ENCODE measurements around the gene SERPING1.
A peak's percentile ranks its signal among the peaks of the same experiment; 100 is the strongest.
"Not testable (repeated sequence)": the region's sequence is repeated elsewhere in the genome, so short reads cannot be mapped to it uniquely, and the experiment has no call there.

Gene SERPING1

DNA sequence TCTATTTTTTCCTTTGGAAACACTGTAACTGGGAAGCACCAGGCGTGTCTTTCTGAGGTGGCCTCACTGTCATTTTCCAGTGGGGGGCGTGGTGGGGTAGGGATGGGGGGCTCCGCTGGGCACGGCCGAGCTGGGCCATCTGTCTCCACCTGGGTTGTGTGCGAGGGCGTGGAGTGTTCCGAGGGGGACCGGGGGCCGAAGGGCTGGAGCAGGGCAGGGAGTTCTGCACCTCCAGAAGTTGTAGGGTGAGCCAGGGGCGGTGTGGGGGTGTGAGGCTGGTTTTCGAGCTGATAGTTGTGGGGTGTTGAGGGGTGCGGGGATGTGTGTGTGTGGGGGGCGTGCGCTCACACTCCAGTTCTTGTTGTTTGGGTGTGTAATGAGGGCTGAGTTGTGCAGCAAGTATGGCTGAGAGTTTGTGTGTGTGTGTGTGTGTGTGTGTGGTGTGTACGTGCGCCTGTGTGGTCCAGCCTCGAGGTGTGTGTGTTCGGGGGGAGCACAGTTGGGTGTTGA, 41.4 kb downstream of the SERPING1 start:
- no peak for DNase-seq

DNA sequence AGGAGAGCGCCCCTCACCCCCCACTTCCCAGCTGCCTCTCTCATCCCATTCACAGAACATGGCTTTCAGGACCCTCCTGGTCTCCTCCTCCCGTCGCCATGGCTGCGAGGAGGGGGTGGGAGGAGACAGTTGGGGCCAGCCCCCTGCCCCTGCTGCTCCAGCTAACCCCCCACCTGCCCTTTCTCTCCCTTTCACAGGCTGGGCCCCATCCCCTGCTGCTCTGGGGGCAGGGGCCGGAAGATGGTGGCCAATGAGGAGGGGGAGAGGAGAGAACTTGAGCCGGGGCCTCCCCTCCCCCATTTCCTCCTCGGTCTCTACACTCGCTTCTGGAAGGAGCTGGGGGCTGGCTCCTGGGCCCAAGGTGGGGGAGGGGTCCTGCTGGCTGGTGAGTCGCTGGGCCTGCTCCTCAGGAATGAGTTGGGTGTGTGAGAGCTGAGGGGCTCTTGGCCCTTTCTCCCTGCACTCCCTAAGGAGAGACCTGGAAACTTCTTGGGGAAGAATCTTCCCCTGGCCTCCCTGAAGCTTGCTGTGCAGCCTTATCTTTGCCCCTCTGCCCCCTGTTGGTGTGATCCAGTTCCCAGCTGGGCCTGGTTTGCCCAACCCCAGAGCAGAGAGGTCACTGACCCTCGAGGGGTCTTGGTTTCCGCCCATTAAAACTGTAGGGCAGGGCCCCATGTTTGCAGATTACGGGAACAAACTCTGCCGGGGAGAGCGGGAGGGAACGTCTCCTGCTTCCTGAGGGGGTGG, 42.0 kb downstream of the SERPING1 start:
- no peak for DNase-seq

DNA sequence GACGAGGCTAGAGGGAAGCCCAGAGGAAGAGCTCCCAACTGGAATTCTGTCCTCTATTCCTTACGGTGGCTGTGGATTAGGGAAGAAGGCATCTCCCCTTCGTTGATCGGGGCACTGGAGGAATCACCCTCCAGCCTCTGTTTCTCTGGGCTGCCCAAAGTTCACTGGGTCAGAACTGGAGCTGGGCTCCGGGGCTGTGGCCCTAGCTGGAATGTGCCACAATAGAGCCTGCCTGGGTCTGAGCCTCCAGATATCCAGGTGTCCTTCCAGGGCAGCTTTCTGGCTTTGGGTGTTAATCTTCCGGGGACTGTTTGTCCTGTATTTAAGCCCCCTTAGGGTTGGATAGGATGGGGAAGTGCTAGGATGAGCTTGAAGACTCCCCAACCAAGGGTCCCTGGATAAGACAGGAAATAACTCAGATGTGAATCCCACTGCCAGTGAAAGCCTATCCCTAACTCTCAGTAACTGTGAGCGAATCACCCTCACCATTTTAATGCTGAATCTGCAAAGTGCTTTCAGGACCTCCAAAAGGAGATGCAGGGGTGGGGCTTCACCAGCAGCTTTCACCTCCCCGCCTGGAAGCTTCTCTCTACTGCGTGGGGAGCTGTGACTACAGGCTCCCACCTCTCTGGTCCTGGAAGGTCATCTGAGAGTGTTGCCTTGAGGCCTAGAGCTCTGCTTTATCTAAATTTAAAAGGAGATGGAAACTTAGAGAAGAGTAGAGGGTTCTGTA, 42.7 kb downstream of the SERPING1 start:
- no peak for DNase-seq

DNA sequence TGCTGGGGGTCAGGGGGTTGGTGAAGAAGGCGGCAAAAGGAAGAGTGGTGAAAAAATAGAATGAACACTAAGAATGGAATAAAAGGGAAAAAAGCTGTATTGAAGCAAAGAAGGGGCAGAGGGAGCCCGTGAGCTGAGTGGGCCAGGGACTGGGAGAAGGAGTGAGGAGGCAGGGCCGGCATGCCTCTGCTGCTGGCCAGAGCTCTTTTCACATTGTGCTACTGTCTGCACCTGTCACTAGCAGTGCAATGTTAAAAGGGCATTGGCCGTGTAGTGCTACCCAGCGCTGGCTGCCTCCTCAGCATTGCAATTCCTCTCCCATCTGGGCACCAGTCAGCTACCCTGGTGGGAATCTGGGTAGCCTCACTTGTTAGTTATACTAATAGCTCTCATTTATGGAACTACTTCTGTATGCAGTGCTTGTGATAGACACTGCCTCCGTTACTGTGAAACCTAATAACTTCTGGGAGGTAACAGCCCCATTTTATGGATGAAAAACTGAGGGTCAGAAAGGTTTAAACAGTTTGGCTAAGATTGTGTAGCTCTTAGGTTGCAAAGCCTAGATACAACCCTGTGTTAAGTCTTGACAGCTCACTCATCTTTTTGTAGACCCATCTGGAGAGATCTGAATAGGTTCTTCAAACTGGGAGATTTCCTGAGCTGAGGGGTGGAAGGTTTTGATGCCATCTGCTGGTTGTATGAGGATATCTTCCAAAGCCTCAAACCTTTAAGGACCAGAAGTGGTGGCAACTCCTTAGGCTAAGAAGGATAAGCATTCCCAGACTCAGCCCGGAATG, 43.7 kb downstream of the SERPING1 start:
- no peak for DNase-seq

DNA sequence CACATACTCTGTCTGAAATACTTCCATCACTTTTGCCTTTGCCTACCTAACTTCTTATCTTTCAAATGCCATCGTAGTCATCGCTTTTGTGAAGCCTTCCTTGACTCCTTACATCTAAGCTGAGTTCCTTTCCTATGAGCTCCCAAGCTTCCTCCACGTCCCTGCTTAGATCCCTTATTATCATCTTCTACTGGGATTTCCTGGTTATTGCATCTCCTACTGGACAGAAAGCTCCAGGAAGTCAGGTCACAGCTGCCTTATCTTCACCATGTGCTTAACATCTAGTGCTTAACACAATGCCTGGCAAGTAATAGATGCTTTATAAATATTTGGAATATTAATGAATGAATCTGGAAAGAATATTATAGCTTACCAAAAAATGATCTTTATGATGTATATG, 46.3 kb downstream of the SERPING1 start:
- DNase-seq, result no peak

DNA sequence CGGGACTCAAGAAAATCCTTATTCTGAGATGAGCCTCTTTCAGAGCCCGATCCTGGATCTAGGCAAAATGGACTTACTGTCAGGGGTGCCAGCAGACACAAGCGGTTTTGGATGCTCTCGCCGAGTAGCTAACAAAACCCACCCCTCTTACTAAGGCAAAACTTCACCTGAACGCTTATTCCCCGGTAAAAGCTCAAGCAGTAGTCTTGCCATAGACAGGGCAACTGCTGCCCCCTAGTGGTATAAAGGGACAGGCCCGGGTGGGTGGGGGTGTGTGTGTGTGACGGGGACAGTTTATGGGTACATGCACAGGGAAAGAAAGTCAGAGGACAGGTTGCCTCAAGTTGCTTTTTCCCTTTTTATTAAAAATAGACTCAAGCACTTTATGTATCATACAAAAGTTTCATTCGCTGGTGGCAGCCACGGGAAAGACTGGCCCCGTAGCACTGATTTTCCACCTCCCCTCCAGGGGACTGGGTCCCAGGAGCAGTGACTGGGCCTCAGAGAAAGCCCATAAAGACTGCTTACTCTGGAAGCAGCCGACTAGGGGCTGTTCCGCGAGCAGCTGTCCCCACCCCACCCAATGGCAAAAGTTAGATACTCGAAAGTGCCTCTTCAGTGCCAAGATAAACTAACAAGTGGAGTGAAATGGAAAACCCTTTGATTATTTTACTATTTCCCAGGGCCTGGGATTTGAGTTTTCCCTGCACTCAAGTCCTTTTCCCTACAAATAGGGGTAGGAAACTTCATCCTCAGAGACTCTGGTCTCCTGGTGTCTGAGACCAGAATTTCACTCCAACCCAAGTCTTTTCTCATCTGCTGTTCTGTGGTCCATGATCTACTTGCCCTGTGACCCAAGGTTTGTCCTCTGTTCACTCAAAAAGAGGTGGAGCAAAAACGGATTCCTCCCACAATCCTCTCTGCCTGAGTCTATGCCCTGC, 47.5 kb downstream of the SERPING1 start:
- DNase-seq, result peak; percentile 32

DNA sequence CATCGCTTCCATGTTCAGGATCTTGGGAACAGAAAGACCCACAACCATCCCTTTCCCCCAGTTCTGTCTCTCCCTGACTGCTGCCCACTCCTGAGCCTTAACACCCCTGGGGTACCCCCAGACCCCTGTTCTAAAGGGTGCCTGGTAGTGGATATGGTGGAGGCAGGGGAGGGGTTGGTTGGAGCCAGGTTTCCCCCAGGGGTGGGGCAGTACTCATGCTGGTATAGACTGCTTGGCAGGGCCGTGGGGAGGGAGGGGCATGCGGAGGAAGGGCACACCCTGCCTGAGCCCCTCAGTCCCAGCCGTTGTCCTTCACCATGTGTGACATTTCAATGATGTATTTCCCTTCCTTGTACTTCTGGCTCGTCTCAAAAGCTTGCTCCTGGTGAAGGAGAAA, 48.2 kb downstream of the SERPING1 start:
- DNase-seq, result no peak

DNA sequence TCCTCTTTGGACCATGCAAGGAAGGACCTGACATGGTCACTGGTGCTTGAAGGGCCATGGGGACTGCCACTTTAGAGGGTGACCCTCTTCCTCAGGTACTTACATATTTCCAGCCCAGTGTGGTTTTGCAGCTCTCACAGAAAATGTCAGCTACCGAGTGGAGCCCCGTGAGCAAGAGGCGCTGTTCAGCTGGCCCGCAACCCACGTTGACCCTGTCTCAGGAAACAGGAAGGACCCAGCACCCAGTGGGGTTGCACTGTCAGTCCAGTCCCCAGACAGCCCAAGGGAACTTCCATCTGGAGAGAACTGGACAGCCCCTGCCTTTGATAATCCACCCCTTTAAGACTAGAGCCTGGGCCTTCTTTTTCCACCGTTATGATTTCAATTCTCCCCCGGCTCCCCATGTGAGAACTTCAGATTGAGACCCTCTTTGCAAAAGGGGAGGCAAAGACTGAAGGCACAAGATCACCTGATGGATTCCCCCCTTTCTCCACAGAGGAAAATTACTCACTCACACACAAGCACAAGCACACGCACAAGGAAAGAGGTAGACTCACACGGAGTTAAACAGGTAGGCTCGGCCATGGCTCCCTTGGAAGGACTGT, 48.8 kb downstream of the SERPING1 start:
- no peak for DNase-seq

DNA sequence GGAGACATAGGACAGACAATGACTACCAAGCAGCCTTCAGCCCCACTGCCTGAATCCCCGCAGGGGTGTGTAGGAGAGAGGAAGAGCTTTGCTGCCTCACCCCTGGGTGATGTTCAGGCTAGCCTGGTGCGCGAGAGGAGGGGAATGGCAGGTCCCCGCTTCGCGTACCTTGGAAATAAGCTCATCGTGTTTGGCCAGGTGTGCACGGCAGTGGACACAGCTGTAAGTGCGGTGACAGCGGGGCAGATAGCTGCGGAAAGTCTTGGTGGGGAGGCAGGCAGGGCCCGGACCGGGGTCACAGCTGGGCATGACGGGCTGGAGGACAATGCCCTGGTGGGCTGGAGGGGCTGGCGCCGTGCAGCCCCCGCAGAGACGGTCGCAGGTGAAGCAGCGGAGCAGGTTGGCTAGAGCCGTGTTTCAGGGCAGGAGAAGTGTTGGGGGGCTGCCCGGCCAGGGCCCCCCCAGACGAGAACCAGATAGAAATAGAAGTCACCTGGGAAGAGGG, 49.4 kb downstream of the SERPING1 start:
- no peak for DNase-seq

DNA sequence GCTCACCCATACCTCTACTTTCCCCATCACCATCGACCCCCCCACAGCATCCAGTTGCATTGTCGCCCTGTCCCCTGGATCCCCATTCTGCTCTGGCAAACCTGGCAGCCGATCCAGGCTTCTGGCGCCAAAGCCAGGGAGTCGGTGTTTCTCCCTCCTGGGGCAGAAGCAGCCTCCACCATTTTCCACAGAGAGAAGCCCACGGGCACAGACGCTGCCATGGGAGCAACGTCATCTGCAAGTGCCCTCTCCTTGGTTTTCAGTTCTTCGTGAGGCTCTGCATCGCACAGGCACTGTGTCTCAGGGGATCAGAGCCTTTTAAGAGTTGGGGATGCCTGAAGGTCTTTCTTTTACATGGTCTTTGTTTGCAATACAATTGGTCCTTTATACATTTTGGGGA, 49.9 kb downstream of the SERPING1 start:
- DNase-seq, result no peak

DNA sequence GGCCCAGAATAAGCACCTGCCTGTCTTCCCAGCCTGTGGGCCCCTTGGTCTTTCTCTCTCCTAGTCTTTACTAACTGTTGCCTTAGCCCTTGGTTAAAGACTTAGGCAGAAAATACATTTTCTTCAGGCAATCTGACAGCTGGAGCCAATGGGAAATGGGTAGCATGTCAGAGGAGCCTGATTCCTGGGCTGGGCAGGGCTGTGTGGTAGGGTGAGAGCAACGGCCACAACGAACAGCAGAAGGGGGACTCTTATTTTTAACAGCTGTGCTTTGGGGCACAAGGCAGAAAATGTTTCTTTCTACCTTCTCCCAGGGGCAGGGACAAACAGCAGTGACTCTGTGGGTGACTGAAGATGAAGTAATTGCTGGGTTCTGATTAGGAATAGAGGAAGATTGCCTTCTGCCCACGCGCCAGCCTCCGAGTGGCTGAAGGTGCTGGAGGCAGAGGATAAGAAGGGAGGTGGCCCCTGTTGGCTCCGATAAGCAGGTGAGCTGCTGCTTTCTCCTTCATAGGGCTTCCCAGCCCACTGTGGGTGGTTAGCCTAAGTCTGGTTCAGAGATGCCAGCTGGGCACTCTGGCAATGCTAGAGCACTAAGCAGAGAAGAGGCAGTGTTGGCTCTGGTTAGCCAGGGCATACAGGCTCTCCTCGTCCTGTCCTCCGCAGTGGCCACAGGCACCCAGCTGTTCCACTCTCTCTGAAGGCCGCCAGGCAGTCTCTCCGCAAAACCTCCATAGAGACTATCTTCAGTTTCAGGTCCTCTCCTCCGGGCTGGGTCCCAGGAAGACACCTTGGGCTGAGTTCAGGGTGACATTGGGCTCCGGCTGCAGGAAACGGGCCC, 50.7 kb downstream of the SERPING1 start:
- no peak for DNase-seq

DNA sequence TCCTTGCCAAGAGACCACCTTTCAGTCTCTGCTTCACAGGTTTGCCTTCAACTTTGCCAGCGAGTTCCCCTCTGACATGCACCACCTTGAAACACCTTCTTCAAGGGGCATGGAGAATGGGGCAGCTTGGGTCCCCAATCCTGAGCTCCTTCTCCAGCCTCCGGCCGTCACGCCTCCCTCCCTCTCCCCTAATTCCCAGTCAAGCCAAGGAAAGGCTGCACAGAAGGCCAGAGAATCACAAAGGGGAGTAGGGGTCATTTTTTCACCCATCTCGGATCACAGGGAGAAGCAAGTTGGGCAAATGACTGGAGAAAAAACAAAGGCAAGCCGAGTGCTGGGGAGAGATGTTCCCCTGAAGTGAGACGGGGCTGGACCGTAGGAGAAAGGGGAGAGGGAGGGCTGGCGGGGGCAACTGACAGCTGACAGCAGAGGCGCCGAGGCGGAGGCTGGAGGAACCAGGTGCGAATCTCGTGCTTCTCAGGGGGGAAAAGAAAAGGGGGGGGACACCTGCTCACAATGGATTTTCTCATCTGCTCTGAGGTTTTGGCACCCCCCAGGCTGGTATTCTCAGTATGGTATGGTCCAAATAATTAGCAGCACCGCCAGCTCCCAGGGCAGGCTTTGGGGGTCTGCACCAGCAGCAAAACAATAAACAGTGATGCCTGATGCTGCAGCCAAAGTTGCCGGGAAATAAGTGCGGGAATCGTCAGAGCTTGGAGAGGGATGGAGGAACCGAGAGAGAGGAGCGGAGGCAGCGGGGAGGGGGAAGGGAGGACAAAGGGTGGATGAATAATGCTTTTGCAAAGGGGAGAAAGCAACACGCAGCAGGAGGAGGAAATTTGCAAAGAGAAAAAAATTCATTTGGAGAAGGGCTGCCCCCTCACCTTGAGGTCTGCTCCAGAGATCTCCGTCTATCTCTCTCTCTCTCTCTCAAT, 51.6 kb downstream of the SERPING1 start:
- DNase-seq, result no peak

DNA sequence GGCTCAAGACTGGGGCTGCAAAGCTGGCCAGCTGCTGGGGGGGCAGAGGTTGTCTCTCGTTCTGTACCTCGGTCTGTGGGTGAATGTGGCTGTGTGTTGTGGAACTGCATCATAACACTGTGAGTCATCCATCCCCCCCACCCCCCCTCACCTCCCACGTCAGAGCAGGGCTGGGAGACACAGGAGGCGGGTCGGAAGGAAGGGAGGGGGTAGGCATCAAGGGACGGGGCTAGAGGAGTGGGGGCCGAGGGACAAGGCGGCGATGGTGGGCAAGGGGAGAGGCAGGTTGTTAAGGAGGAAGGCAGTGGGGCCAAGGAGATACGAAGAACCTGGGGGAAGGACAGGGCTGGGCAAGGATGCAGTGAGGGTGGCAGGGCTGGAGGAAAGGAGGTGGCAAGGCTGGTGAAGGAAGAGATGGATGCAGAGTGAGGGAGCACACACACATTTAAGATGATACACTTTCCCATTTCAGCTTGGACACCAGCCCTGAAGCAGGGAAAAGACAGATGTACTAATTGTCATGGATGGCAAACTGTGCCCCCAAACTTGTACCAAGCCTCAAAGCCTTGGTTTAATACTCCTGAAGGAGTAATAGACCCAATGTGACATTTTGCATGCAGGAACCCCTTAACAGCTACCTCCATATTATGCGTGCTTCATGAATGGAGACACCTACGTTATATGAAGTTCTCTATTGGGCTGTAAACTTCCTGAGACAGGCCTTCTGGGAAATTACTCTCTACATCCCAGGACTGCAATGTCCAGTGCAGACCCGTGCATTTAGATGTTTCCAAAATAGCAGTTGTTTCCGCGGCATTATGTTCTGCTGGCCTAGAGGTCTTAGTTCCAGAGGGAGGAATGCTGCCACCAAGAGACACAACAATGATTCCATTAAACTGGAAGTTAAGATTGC, 52.6 kb downstream of the SERPING1 start, which contains the start of gene YPEL4:
Gene YPEL4, minus strand, starts transcription at position 87 of the 913 bp plus-strand sequence. CDS start 2,805 bp downstream, outside the sequence.
- DNase-seq, result no peak

DNA sequence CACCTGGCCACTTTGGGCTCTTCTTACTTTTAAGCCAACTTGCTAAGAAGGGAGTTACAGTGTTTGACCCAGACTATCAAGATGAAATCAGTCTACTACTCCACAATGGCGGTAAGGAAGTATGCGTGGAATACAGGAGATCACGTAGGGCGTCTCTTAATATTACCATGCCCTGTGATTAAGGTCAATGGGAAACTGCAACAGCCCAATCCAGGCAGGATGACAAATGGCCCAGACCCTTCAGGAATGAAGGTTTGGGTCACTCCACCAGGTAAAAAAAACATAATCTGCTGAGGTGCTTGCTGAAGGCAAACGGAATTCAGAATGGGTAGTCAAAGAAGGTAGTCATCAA, 53.2 kb downstream of the SERPING1 start:
- no peak for DNase-seq

DNA sequence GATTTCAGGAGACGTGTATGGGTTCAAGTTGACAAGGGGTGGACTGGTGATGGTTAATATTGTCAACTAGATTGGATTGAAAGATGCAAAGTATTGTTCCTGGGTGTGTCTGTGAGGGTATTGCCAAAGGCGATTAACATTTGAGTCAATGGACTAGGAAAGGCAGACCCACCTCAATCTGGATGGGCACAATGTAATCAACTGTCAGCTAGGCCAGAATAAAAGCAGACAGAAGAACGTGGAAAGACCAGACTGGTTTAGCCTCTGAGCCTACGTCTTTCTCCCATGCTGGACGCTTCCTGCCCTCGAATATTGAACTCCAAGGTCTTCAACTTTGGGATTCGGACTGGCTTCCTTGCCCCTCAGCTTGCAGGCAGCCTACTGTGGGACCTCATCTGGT, 53.9 kb downstream of the SERPING1 start:
- no peak for DNase-seq

DNA sequence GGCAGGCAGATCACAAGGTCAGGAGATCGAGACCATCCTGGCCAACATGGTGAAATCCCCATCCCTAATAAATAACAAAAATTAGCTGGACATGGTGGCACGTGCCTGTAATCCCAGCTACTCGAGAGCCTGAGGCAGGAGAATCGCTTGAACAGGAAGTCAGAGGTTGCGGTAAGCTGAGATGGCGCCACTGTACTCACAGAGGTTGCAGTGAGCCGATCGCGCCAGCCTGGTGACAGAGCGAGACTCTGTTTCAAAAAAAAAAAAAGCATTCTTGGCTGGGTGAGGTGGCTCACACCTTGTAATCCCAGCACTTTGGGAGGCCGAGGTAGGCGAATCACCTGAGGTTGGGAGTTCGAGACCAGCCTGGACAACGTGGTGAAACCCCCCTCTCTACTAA, 54.7 kb downstream of the SERPING1 start:
- DNase-seq, result not testable (repeated sequence)

DNA sequence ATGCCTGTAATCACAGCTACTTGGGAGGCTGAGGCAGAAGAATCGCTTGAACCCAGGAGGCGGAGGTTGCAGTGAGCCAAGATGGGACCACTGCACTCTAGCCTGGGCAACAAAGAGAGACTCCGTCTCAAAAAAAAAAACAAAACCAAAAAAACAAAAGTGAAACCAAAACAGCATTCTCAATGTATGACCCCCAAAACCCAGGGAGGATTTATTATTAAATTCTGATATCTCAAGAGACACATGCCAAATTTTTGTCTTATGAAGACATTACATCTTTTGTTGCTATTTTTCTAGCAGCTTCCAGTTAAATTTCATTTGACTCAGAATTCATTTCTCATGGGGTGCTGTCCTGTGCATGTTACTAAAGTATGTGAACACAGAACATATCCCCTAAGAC, 55.2 kb downstream of the SERPING1 start:
- no peak for DNase-seq

DNA sequence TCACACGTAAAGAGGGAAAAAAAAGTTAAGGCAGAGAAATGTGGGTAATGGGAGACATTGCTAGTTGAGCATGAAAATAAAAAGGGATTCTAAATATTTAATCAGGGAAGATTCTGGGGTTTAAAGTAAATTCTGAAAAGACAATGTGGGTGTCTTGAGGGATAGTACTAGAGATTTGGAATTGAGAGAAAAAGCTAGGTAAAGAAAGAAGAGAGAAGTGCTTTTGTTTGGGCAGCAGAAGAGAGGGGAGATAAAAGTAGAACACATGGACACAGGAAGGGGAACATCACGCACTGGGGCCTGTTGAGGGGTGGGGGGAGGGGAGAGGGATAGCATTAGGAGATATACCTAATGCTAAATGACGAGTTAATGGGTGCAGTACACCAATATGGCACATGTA, 55.7 kb downstream of the SERPING1 start:
- DNase-seq, result no peak

DNA sequence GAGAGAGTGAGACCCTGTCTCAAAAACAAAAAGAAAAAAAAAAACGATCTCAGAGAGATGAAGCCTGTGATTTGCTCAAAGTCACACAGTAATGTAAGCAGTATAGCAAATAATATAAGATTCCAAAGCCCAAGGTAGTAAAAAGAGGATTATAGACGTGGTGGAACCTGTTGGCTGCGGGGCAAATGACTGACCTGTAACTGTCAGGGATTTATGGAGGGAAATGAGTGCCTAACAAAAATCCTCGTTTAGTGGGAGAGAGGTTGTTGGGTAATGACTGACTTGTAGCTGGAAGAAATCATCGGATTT, 59.4 kb downstream of the SERPING1 start:
- no peak for DNase-seq

All from NCI-H510A (cell line).